GM23248 (cell line): ENCODE measurements around the gene FADS6.

Experiments
- EZH2 ChIP-seq: fragments of 200-600 bp; sonication (generic); IDR thresholded peaks from 2 replicates; pipeline ENCODE4 v1.6.1; 2018; ENCODE audit warnings: antibody characterized with exemption, mild to moderate bottlenecking; ENCODE audit not compliant: insufficient read depth, poor library complexity, severe bottlenecking
- EZH2phosphoT487 ChIP-seq: fragments of 200-600 bp; sonication (generic); IDR thresholded peaks from 2 replicates; pipeline ENCODE4 v1.6.1; 2018; ENCODE audit warnings: antibody characterized with exemption, moderate library complexity, mild to moderate bottlenecking, low read depth; ENCODE audit not compliant: insufficient read depth

DNA sequence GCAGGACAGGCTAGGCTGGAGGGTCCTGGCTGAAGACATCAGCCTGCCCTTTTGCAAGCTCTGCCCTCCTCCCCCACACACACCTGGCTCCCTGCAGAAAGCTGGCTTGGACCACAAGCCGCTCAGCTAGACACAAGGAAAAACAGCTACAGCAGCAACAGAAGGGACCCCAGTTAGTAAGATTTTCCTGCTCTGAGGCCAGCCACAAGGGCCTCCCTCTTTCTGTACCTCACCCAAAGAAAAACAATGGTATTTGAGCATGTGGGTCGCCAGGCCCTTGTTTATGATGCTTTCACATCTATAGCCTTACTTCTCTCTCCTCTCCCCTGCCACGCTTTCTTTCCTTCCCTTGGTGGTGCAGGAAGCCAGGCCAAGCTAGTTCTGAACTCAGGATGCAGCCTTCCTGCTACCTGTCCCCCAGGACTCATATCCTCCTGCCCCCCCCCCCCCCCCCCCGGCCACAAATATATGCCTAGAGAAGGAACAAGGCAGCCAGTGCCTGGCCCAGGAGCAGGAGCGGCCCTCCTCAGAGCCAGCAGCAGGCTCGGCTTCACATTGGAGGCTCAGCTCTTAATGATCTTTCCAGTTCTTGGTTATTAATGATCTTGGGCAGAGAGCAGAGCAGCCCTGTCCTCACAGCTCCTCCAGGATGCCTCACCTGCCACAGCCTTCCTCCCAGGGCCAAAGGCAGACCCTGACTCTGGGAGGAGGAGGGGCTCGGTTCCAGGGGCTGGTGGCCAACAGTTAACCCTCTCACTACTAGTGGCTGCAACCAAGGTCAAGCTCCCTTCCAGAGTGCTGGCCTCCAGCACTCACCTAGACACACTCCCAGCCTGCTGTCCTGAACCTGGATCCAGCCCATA, 53.2 kb downstream of the FADS6 start:
- TF ChIP-seq EZH2phosphoT487 (no peak), EZH2 (no peak)
